H9 (cell line): ENCODE data around the gene ZFYVE28. TPM values are rescaled to one million over a fixed set of nuclear protein-coding genes. Genes with fewer than 3 reads are reported as not detected.

ENCODE experiments used
- DNase-seq: peaks from one replicate; pipeline ENCODE4 v3.0.0-alpha.2; 2017
- H2AFZ ChIP-seq: one replicate; pipeline ENCODE4 v1.6.1; 2013; ENCODE audit warnings: mild to moderate bottlenecking, low read length, control low read depth, moderate library complexity
- H2AK5ac ChIP-seq: 2 replicates; pipeline ENCODE4 v1.6.1; 2013; ENCODE audit warnings: low read length, control low read depth, mixed read lengths; ENCODE audit not compliant: insufficient read length
- H2BK120ac ChIP-seq: one replicate; pipeline ENCODE4 v1.6.1; 2013; ENCODE audit warnings: low read depth, mild to moderate bottlenecking, low read length, control low read depth, inconsistent platforms; ENCODE audit not compliant: poor library complexity, severe bottlenecking
- H2BK12ac ChIP-seq: 2 replicates; pipeline ENCODE4 v1.6.1; 2013; ENCODE audit warnings: low read length, control low read depth, mixed read lengths, low read depth; ENCODE audit not compliant: insufficient read length
- H2BK15ac ChIP-seq: 2 replicates; pipeline ENCODE4 v1.6.1; 2013; ENCODE audit warnings: low read depth, low read length, control low read depth
- H2BK20ac ChIP-seq: one replicate; pipeline ENCODE4 v1.6.1; 2013; ENCODE audit warnings: low read depth, mild to moderate bottlenecking, low read length, control low read depth, inconsistent platforms; ENCODE audit not compliant: poor library complexity, severe bottlenecking
- H2BK5ac ChIP-seq: 2 replicates; pipeline ENCODE4 v1.6.1; 2013; ENCODE audit warnings: low read length, control low read depth, mixed read lengths; ENCODE audit not compliant: insufficient read length
- H3K14ac ChIP-seq: 2 replicates; pipeline ENCODE4 v1.6.1; 2013; ENCODE audit warnings: low read length, control low read depth; ENCODE audit not compliant: insufficient read depth
- H3K18ac ChIP-seq: 2 replicates; pipeline ENCODE4 v1.6.1; 2013; ENCODE audit warnings: low read depth, mild to moderate bottlenecking, mixed read lengths, low read length, control low read depth; ENCODE audit not compliant: insufficient read length
- H3K23ac ChIP-seq: 2 replicates; pipeline ENCODE4 v1.6.1; 2013; ENCODE audit warnings: low read length, control low read depth, mixed read lengths, low read depth; ENCODE audit not compliant: insufficient read length
- H3K23me2 ChIP-seq: 2 replicates; pipeline ENCODE4 v1.6.1; 2013; ENCODE audit warnings: low read depth, mild to moderate bottlenecking, mixed read lengths, low read length, control low read depth; ENCODE audit not compliant: insufficient read length, poor library complexity, severe bottlenecking
- H3K27ac ChIP-seq: 2 replicates; pipeline ENCODE4 v1.5.1; 2013; ENCODE audit warnings: low read length, control low read depth, mixed read lengths, low read depth; ENCODE audit not compliant: insufficient read length
- H3K27me3 ChIP-seq: 2 replicates; pipeline ENCODE4 v1.6.1; 2013; ENCODE audit warnings: low read length, control low read depth, inconsistent platforms; ENCODE audit not compliant: insufficient read depth
- H3K4ac ChIP-seq: 2 replicates; pipeline ENCODE4 v1.6.1; 2013; ENCODE audit warnings: low read depth, mild to moderate bottlenecking, control low read depth, inconsistent platforms, low read length, moderate library complexity
- H3K4me1 ChIP-seq: 2 replicates; pipeline ENCODE4 v1.6.1; 2013; ENCODE audit warnings: low read length, control low read depth, inconsistent platforms; ENCODE audit not compliant: insufficient read depth
- H3K4me2 ChIP-seq: 2 replicates; pipeline ENCODE4 v1.6.1; 2013; ENCODE audit warnings: low read length, control low read depth, mixed read lengths; ENCODE audit not compliant: insufficient read length, insufficient read depth
- H3K56ac ChIP-seq: 2 replicates; pipeline ENCODE4 v1.6.1; 2013; ENCODE audit warnings: low read depth, mild to moderate bottlenecking, mixed read lengths, low read length, control low read depth; ENCODE audit not compliant: insufficient read length
- H3K79me1 ChIP-seq: 2 replicates; pipeline ENCODE4 v1.6.1; 2013; ENCODE audit warnings: low read depth, mild to moderate bottlenecking, moderate library complexity, low read length, control low read depth, inconsistent platforms; ENCODE audit not compliant: insufficient read depth, poor library complexity, severe bottlenecking
- H3K79me2 ChIP-seq: 2 replicates; pipeline ENCODE4 v1.6.1; 2013; ENCODE audit warnings: low read length, control low read depth, inconsistent platforms; ENCODE audit not compliant: insufficient read depth
- H3K9ac ChIP-seq: 2 replicates; pipeline ENCODE4 v1.6.1; 2013; ENCODE audit warnings: low read length, control low read depth, mixed read lengths; ENCODE audit not compliant: insufficient read length; ENCODE audit errors: extremely low read depth
- H3K9me3 ChIP-seq: one replicate; pipeline ENCODE4 v1.6.1; 2013; ENCODE audit warnings: low read depth, low read length, inconsistent platforms; ENCODE audit not compliant: control insufficient read depth
- H3T11ph ChIP-seq: one replicate; pipeline ENCODE4 v1.6.1; 2013; ENCODE audit warnings: mild to moderate bottlenecking, low read length, control low read depth, inconsistent platforms
- H4K20me1 ChIP-seq: one replicate; pipeline ENCODE4 v1.6.1; 2013; ENCODE audit not compliant: control insufficient read depth, insufficient read length, insufficient read depth
- H4K5ac ChIP-seq: 2 replicates; pipeline ENCODE4 v1.6.1; 2013; ENCODE audit warnings: low read depth, mild to moderate bottlenecking, mixed read lengths, low read length, control low read depth; ENCODE audit not compliant: insufficient read length
- H4K8ac ChIP-seq: replicated peaks from 2 replicates; pipeline ENCODE4 v1.6.1; 2013; ENCODE audit warnings: low read length, control low read depth, mixed read lengths, low read depth; ENCODE audit not compliant: insufficient read length
- H4K91ac ChIP-seq: 2 replicates; pipeline ENCODE4 v1.6.1; 2013; ENCODE audit warnings: low read depth, mild to moderate bottlenecking, moderate library complexity, mixed read lengths, low read length, control low read depth; ENCODE audit not compliant: insufficient read length
- H3K27ac Mint-ChIP-seq, 3 experiments: 2 replicates in 2 of 3; 3 replicates in 1 of 3; pipeline ENCODE4 v1.8.0; 2020 to 2021; ENCODE audit warnings: mixed read lengths in 3 of 3, mild to moderate bottlenecking in 1 of 3, moderate library complexity in 1 of 3
- H3K27me3 Mint-ChIP-seq: 2 replicates; pipeline ENCODE4 v1.8.0; 2021; ENCODE audit warnings: low read depth, mild to moderate bottlenecking, moderate library complexity, mixed read lengths
- H3K36me3 Mint-ChIP-seq, 3 experiments: 2 replicates in 2 of 3; 3 replicates in 1 of 3; pipeline ENCODE4 v1.8.0; 2020 to 2021; ENCODE audit warnings: low read depth in 3 of 3, mixed read lengths in 3 of 3; ENCODE audit not compliant: insufficient read depth in 1 of 3
- H3K4me1 Mint-ChIP-seq, 2 experiments: 2 replicates each; pipeline ENCODE4 v1.8.0; 2020; ENCODE audit warnings: mixed read lengths in 2 of 2
- H3K4me3 Mint-ChIP-seq, 2 experiments: 2 replicates in 1 of 2; 3 replicates in 1 of 2; pipeline ENCODE4 v1.8.0; 2020 to 2021; ENCODE audit warnings: mild to moderate bottlenecking in 2 of 2, mixed read lengths in 2 of 2, moderate library complexity in 1 of 2
- H3K9me3 Mint-ChIP-seq, 2 experiments: 2 replicates in 1 of 2; 3 replicates in 1 of 2; pipeline ENCODE4 v1.8.0; 2020; ENCODE audit warnings: mild to moderate bottlenecking in 2 of 2, mixed read lengths in 2 of 2, moderate library complexity in 1 of 2
- CTCF ChIP-seq: fragments of 200-600 bp; sonication (generic); conservative IDR thresholded peaks from 3 replicates; pipeline ENCODE4 v1.8.0; 2021; ENCODE audit warnings: antibody characterized with exemption, mild to moderate bottlenecking
- WGBS: extraction: QIAGEN DNeasy Blood & Tissue Kit; methylation state at CpG from one replicate; pipeline ENCODE4 v1.1.7; 2013; ENCODE audit warnings: missing lambda C conversion rate, low lambda C conversion rate, mixed read lengths; ENCODE audit not compliant: insufficient read length; ENCODE audit errors: extremely low coverage; 5-methylcytosine and 5-hydroxymethylcytosine counted together
- total RNA-seq: library from RNA; stranded (reverse); gene quantifications from 2 replicates; pipeline ENCODE4 v1.2.1, GENCODE V29; 2021

The ZFYVE28 gene
- total RNA-seq, 1 experiment from 2014 or later = 0.98 TPM

GRCh38 chr4:2412885-2413716 is 5.3 kb downstream of the ZFYVE28 start:
- Histone ChIP-seq H3K4me2 (peak overlapping the region; percentile 75), H3T11ph (no peak overlapping the region), H3K23me2 (peaks cover 33% of the 10 kb centered on the region), H3K79me2 (no peaks in the 10 kb centered on the region), H2BK15ac (no peak overlapping the region), H4K5ac (peak overlapping the region; percentile 11), H2AK5ac (no peak overlapping the region), H4K20me1 (peaks cover 3% of the 10 kb centered on the region), H3K79me1 (no peaks in the 10 kb centered on the region), H2AFZ (no peak overlapping the region), H2BK20ac (no peak overlapping the region), H3K14ac (peak overlapping the region; percentile 81), H2BK120ac (no peak overlapping the region), H3K4me1 (peaks cover 6% of the 10 kb centered on the region; the same call in 1 of the 2 replicates), H3K9me3 (no peaks in the 10 kb centered on the region), H2BK5ac (no peak overlapping the region), H3K9ac (peak overlapping the region; percentile 21), H4K91ac (no peak overlapping the region), H3K27ac (peak overlapping the region; percentile 69), H3K18ac (peak overlapping the region; percentile 77), H4K8ac (no peak overlapping the region), H2BK12ac (no peak overlapping the region), H3K4ac (no peak overlapping the region), H3K23ac (no peak overlapping the region), H3K56ac (no peak overlapping the region), H3K27me3 (peaks cover 20% of the 10 kb centered on the region; the same call in 1 of the 2 replicates)
- Mint-ChIP-seq H3K27ac (peak overlapping the region in 2 of 3 experiments; percentile 32 to 96; a peak in 4 of 7 replicates), H3K9me3 (peaks cover 0 to 3% of the 10 kb centered on the region in 2 experiments; a peak in 1 of 5 replicates), H3K27me3 (peaks cover 51% of the 10 kb centered on the region), H3K36me3 (no peaks in the 10 kb centered on the region; a peak in 1 of 7 replicates), H3K4me1 (peaks cover 39 to 43% of the 10 kb centered on the region in 2 experiments), H3K4me3 (peak overlapping the region; percentile 47 to 70)
- TF ChIP-seq CTCF = peak; percentile 52; the same call in 2 of the 3 replicates
- WGBS = no CpG with 5 or more reads among the region's 30 CpGs
- peak; percentile 95 for DNase-seq
